ENCODE data around the gene PPP3R1. TPM values are rescaled to one million over a fixed set of nuclear protein-coding genes. Genes with fewer than 3 reads are reported as not detected.

Gene PPP3R1
- total RNA-seq, 2 donors from 2014 or later: 57.4 to 59.5 TPM

DNA sequence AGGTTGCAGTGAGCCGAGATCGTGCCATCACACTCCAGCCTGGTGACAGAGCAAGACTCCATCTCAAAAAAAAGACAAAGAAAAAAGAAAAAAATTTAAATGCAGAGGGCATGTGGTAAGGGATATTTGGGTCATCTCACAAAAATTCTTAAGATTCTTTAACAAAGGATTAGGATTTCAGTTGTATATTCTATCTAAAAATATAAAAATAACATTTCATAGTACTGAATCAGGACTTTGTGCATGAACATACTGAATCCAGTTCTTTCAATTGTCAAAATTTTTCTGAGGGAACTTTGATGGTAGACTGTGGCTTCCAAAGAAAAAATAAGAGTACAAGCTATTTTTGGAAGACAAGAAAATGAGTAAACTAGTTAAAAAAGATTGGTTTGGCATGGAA lies 6.5 kb upstream of the PPP3R1 start:
- H3K4me3 ChIP-seq (ENCODE audit: low read length): no peak overlapping the region
- no peaks in the 10 kb centered on the region for H3K27me3 ChIP-seq (ENCODE audit: control insufficient read depth, insufficient read depth, low read length, poor library complexity, severe bottlenecking)
- H3K4me3 Mint-ChIP-seq: no peak overlapping the region
- H3K27ac Mint-ChIP-seq: no peak overlapping the region
- no peaks in the 10 kb centered on the region for H3K36me3 ChIP-seq (ENCODE audit: control insufficient read depth, insufficient read depth, low read length)
- 100% methylated on average over 2 of the region's 2 CpGs; no CpG with 5 or more reads in 1 of the 2 experiments for WGBS, 2 experiments (ENCODE audit: insufficient coverage in 1 of 2, insufficient read length in 1 of 2)
- no peaks in the 10 kb centered on the region for H3K27me3 Mint-ChIP-seq (ENCODE audit: insufficient read depth)
- H3K9me3 Mint-ChIP-seq: no peaks in the 10 kb centered on the region
- H3K9ac ChIP-seq (ENCODE audit: extremely low read depth, low read length, poor library complexity, severe bottlenecking): no peak overlapping the region
- TF ChIP-seq, protein P1, sequence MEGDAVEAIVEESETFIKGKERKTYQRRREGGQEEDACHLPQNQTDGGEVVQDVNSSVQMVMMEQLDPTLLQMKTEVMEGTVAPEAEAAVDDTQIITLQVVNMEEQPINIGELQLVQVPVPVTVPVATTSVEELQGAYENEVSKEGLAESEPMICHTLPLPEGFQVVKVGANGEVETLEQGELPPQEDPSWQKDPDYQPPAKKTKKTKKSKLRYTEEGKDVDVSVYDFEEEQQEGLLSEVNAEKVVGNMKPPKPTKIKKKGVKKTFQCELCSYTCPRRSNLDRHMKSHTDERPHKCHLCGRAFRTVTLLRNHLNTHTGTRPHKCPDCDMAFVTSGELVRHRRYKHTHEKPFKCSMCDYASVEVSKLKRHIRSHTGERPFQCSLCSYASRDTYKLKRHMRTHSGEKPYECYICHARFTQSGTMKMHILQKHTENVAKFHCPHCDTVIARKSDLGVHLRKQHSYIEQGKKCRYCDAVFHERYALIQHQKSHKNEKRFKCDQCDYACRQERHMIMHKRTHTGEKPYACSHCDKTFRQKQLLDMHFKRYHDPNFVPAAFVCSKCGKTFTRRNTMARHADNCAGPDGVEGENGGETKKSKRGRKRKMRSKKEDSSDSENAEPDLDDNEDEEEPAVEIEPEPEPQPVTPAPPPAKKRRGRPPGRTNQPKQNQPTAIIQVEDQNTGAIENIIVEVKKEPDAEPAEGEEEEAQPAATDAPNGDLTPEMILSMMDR (conservative IDR thresholded peaks at IDR 0.05): no peak
- no peak overlapping the region for H3K27ac ChIP-seq (ENCODE audit: low read depth, low read length)
- no peaks in the 10 kb centered on the region for H3K9me3 ChIP-seq (ENCODE audit: control insufficient read depth, low read length)
- H3K4me1 Mint-ChIP-seq: peaks cover 3% of the 10 kb centered on the region
- no peak for DNase-seq
- H3K36me3 Mint-ChIP-seq (ENCODE audit: low read depth): no peaks in the 10 kb centered on the region
- H3K4me1 ChIP-seq (ENCODE audit: control insufficient read depth, insufficient read depth, low read length): no peaks in the 10 kb centered on the region

DNA sequence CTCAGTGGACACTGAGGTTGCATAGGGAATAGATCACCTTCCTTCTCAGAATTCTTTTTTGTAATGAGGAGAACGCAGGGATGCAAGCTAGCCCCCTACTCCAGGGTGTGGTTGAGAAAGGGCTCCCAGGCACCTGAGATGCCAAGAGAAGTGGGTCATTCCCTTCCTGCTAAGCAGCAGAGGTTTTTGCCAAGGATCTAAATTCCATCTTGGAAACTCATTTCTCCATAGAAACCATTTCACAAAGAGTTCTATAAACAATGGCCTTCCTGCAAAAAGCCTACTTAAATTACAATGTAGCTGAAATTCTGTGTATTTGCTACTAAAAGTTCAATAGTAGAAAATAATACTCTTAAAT lies 3.7 kb upstream of the PPP3R1 start:
- TF ChIP-seq, protein P1 (conservative IDR thresholded peaks at IDR 0.05): no peak
- H3K4me3 Mint-ChIP-seq: no peak overlapping the region
- H3K9me3 ChIP-seq (ENCODE audit: control insufficient read depth, low read length): no peaks in the 10 kb centered on the region
- H3K27ac Mint-ChIP-seq: no peak overlapping the region
- no peaks in the 10 kb centered on the region for H3K36me3 Mint-ChIP-seq (ENCODE audit: low read depth)
- no peak overlapping the region for H3K9ac ChIP-seq (ENCODE audit: extremely low read depth, low read length, poor library complexity, severe bottlenecking)
- WGBS, 2 experiments (ENCODE audit: insufficient coverage in 1 of 2, insufficient read length in 1 of 2): 60 to 74% methylated on average over 1 of the region's 1 CpG
- no peaks in the 10 kb centered on the region for H3K4me1 ChIP-seq (ENCODE audit: control insufficient read depth, insufficient read depth, low read length)
- no peaks in the 10 kb centered on the region for H3K36me3 ChIP-seq (ENCODE audit: control insufficient read depth, insufficient read depth, low read length)
- H3K4me3 ChIP-seq (ENCODE audit: low read length): no peak overlapping the region
- H3K27me3 ChIP-seq (ENCODE audit: control insufficient read depth, insufficient read depth, low read length, poor library complexity, severe bottlenecking): no peaks in the 10 kb centered on the region
- no peak overlapping the region for H3K27ac ChIP-seq (ENCODE audit: low read depth, low read length)
- no peak for DNase-seq
- no peaks in the 10 kb centered on the region for H3K27me3 Mint-ChIP-seq (ENCODE audit: insufficient read depth)
- H3K9me3 Mint-ChIP-seq: no peaks in the 10 kb centered on the region
- H3K4me1 Mint-ChIP-seq: peaks cover 3% of the 10 kb centered on the region

DNA sequence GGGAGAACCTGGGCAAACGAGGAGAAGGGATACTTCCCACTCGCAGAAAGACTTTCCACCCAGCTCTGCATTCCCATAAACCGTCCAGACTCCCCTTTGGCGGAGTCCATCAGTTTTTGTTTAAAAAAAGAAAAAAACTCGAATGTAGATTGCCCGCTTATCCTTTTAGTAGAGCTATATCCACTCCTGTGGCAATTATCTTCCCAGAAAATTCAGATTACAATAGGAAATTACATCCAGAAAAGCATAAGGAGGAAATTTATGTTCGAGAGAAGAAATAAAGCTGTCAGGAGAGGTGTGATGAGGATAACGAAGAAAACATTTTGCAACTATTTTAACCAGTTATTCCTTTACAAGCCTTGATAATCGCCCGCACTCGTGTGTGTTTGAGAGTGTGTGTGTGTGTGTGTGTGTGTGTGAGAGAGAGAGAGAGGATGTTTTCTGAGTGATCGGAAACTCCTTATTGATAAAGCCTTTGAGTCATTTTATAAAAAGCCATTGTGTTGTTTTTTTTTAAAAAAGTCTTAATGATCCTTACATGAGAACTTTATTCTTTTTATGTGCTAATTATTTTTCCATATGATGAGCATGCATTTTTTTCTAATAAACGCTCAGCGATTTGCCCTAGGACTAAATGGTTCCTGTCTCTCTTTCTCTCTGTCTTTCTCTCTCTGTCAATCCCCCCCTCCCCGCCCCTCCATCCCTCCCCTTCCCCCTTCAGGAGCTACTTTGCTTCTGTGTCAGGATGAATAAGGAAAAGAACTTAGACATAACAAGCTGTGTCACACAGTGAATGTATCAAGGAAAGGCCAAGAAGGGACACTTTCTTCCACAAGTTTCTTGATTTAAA lies 1.1 kb upstream of the PPP3R1 start:
- H3K27ac ChIP-seq (ENCODE audit: low read depth, low read length): peak overlapping the region; percentile 76

More for the DNA sequence above, 1.1 kb upstream of the PPP3R1 start:
- H3K4me3 Mint-ChIP-seq: peak overlapping the region; percentile 97
- Histone ChIP-seq H3K4me1 (ENCODE audit: control insufficient read depth, insufficient read depth, low read length) (peaks cover 10% of the 10 kb centered on the region), H3K36me3 (ENCODE audit: control insufficient read depth, insufficient read depth, low read length) (no peaks in the 10 kb centered on the region), H3K9me3 (ENCODE audit: control insufficient read depth, low read length) (no peaks in the 10 kb centered on the region), H3K27me3 (ENCODE audit: control insufficient read depth, insufficient read depth, low read length, poor library complexity, severe bottlenecking) (no peaks in the 10 kb centered on the region), H3K4me3 (ENCODE audit: low read length) (peak overlapping the region; percentile 99), H3K9ac (ENCODE audit: extremely low read depth, low read length, poor library complexity, severe bottlenecking) (peak overlapping the region; percentile 92)
- WGBS, 2 experiments (ENCODE audit: insufficient coverage in 1 of 2, insufficient read length in 1 of 2): 0 to 2% methylated on average over 6 to 14 of the region's 15 CpGs
- H3K27ac Mint-ChIP-seq: peak overlapping the region; percentile 99
- DNase-seq: no peak
- peaks cover 10% of the 10 kb centered on the region for H3K4me1 Mint-ChIP-seq
- no peaks in the 10 kb centered on the region for H3K27me3 Mint-ChIP-seq (ENCODE audit: insufficient read depth)
- H3K36me3 Mint-ChIP-seq (ENCODE audit: low read depth): peaks cover 3% of the 10 kb centered on the region
- no peaks in the 10 kb centered on the region for H3K9me3 Mint-ChIP-seq
- TF ChIP-seq, protein P1 (conservative IDR thresholded peaks at IDR 0.05): no peak
